ENCODE results near the gene HCLS1. TPM values are rescaled to one million over a fixed set of nuclear protein-coding genes. Genes with fewer than 3 reads are reported as not detected.

The HCLS1 gene
- total and polyA plus RNA-seq, 2 donors (not counting 1 experiment from before 2014, with no cell fraction given): 161 to 317 TPM

- no peak overlapping the region for H2AFZ ChIP-seq (ENCODE audit: insufficient read depth, low read depth, low read length, poor library complexity, severe bottlenecking)
- POLR2A ChIA-PET: no interaction called here
These were observed 34.2 kb downstream of the HCLS1 start for GRCh38 chr3:121626495-121626894.

DNA sequence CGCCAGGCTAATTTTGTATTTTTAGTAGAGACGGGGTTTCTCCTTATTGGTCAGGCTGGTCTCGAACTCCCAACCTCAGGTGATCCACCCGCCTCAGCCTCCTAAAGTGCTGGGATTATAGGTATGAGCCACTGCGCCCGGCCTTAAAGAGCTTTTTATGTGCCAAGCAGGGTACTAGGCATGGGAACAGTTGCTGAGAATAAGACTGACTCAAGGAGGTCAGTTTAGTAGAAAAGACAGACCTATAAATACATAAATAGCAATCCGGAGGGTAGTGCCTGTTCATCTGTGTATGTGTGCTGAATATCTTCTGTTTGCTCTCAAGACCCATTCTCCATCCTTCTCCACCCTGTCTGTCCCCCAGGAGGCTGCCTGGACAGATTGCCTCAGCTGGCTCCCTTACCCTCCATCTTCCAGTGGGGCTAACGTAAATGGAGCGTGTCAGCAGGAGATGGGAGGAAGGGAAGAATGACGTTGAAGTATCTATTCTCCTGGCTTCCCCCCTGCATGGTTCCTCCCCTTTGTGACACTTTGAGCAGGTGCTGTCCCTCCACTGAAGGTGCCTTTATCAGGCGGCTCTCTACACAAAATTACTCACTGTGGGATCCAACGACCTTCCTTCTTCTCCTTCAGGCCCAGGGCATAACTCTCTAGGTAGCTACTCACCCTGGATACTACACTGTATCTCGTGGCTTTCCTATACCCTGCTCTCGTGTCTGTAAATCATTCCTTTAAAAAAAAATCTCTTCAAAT, 36.4 kb downstream of the HCLS1 start:
- DNase-seq (no peak), ATAC-seq (ENCODE audit: low read depth) (no peak)
- ChIA-PET POLR2A (no interaction called here), CTCF (no interaction called here)
- Mint-ChIP-seq H3K4me1 (no peaks in the 10 kb centered on the region), H3K27ac (no peak overlapping the region), H3K27me3 (peaks cover 14% of the 10 kb centered on the region), H3K4me3 (no peak overlapping the region), H3K9me3 (ENCODE audit: insufficient read depth) (no peaks in the 10 kb centered on the region)
- Histone ChIP-seq H3K27me3 (replicated peaks in 1 of 4; ENCODE audit: control extremely low read depth in 1 of 4, control insufficient read depth in 3 of 4, insufficient read depth in 4 of 4, low read length in 3 of 4) (no peaks in the 10 kb centered on the region), H3K4me2 (replicated peaks; ENCODE audit: low read depth, low read length, poor library complexity, severe bottlenecking) (no peak overlapping the region), H3K9ac (ENCODE audit: low read length) (no peak overlapping the region), H3K9me3 (ENCODE audit: control extremely low read depth in 1 of 3, control insufficient read depth in 2 of 3, insufficient read depth in 1 of 3, low read length in 2 of 3) (no peaks in the 10 kb centered on the region), H3K79me2 (ENCODE audit: control insufficient read depth, insufficient read depth, low read length) (no peaks in the 10 kb centered on the region), H2AFZ (ENCODE audit: insufficient read depth, low read depth, low read length, poor library complexity, severe bottlenecking) (no peak overlapping the region), H3K27ac (ENCODE audit: low read length in 2 of 2) (no peak overlapping the region), H3K4me1 (ENCODE audit: control insufficient read depth in 2 of 2, insufficient read depth in 2 of 2, low read length in 2 of 2) (no peaks in the 10 kb centered on the region), H4K20me1 (ENCODE audit: control insufficient read depth, insufficient read depth, low read length, poor library complexity, severe bottlenecking) (no peaks in the 10 kb centered on the region), H3K4me3 (ENCODE audit: control extremely low read depth in 1 of 5, extremely low read depth in 1 of 5, insufficient read depth in 1 of 5, low read depth in 2 of 5, low read length in 4 of 5) (no peak overlapping the region), H3K36me3 (replicated peaks in 1 of 2; ENCODE audit: control extremely low read depth in 1 of 2, control insufficient read depth in 1 of 2, extremely low read depth in 1 of 2, insufficient read depth in 2 of 2, low read length in 1 of 2) (peaks cover 0 to 3% of the 10 kb centered on the region in 2 experiments)
- intact Hi-C loops (cut with micrococcal nuclease): no loop called here
- WGBS (ENCODE audit: insufficient coverage): 70% methylated on average over 5 of the region's 14 CpGs
- no peak for TF ChIP-seq EZH2 (IDR thresholded peaks at IDR 0.05; ENCODE audit: borderline replicate concordance, insufficient read depth, low read depth, low read length, poor library complexity, severe bottlenecking)
- TF ChIP-seq, protein P1, sequence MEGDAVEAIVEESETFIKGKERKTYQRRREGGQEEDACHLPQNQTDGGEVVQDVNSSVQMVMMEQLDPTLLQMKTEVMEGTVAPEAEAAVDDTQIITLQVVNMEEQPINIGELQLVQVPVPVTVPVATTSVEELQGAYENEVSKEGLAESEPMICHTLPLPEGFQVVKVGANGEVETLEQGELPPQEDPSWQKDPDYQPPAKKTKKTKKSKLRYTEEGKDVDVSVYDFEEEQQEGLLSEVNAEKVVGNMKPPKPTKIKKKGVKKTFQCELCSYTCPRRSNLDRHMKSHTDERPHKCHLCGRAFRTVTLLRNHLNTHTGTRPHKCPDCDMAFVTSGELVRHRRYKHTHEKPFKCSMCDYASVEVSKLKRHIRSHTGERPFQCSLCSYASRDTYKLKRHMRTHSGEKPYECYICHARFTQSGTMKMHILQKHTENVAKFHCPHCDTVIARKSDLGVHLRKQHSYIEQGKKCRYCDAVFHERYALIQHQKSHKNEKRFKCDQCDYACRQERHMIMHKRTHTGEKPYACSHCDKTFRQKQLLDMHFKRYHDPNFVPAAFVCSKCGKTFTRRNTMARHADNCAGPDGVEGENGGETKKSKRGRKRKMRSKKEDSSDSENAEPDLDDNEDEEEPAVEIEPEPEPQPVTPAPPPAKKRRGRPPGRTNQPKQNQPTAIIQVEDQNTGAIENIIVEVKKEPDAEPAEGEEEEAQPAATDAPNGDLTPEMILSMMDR (IDR thresholded peaks at IDR 0.05): no peak

More at GRCh38 chr3:121626495-121626894, 34.2 kb downstream of the HCLS1 start:
- Mint-ChIP-seq H3K4me3 (no peak overlapping the region), H3K4me1 (no peaks in the 10 kb centered on the region), H3K27me3 (peaks cover 5% of the 10 kb centered on the region), H3K9me3 (ENCODE audit: insufficient read depth) (no peaks in the 10 kb centered on the region), H3K27ac (no peak overlapping the region)
- Histone ChIP-seq H3K27me3 (replicated peaks in 1 of 4; ENCODE audit: control extremely low read depth in 1 of 4, control insufficient read depth in 3 of 4, insufficient read depth in 4 of 4, low read length in 3 of 4) (no peaks in the 10 kb centered on the region), H3K9me3 (ENCODE audit: control extremely low read depth in 1 of 3, control insufficient read depth in 2 of 3, insufficient read depth in 1 of 3, low read length in 2 of 3) (no peaks in the 10 kb centered on the region), H3K4me2 (replicated peaks; ENCODE audit: low read depth, low read length, poor library complexity, severe bottlenecking) (no peak overlapping the region), H3K4me3 (ENCODE audit: control extremely low read depth in 1 of 5, extremely low read depth in 1 of 5, insufficient read depth in 1 of 5, low read depth in 2 of 5, low read length in 4 of 5) (no peak overlapping the region), H4K20me1 (ENCODE audit: control insufficient read depth, insufficient read depth, low read length, poor library complexity, severe bottlenecking) (no peaks in the 10 kb centered on the region), H3K27ac (ENCODE audit: low read length in 2 of 2) (no peak overlapping the region), H3K79me2 (ENCODE audit: control insufficient read depth, insufficient read depth, low read length) (no peaks in the 10 kb centered on the region), H3K4me1 (ENCODE audit: control insufficient read depth in 2 of 2, insufficient read depth in 2 of 2, low read length in 2 of 2) (no peaks in the 10 kb centered on the region), H3K36me3 (replicated peaks in 1 of 2; ENCODE audit: control extremely low read depth in 1 of 2, control insufficient read depth in 1 of 2, extremely low read depth in 1 of 2, insufficient read depth in 2 of 2, low read length in 1 of 2) (peaks cover 0 to 13% of the 10 kb centered on the region in 2 experiments), H3K9ac (ENCODE audit: low read length) (no peak overlapping the region)
- TF ChIP-seq EZH2 (IDR thresholded peaks at IDR 0.05; ENCODE audit: borderline replicate concordance, insufficient read depth, low read depth, low read length, poor library complexity, severe bottlenecking): no peak
- TF ChIP-seq, protein P1 (IDR thresholded peaks at IDR 0.05): no peak
- no peak for ATAC-seq (ENCODE audit: low read depth)
- CTCF ChIA-PET: no interaction called here
- 98% methylated on average over 4 of the region's 4 CpGs for WGBS (ENCODE audit: insufficient coverage)
- intact Hi-C loops (cut with micrococcal nuclease): no loop called here
- DNase-seq: no peak

Measured in B cell (primary cell).